GM23248 (cell line): ENCODE measurements around the gene PDK1. TPM values are rescaled to one million over a fixed set of nuclear protein-coding genes. Genes with fewer than 3 reads are reported as not detected.

Source experiments
- DNase-seq: peaks from one replicate; pipeline ENCODE4 v3.0.0-alpha.2; 2015
- H2AFZ ChIP-seq: fragments of 200-600 bp; sonication (generic); 2 replicates; pipeline ENCODE4 v1.6.1; 2016; ENCODE audit warnings: antibody characterized with exemption
- H3F3A ChIP-seq: fragments of 200-600 bp; sonication (generic); 2 replicates; pipeline ENCODE4 v1.6.1; 2016; ENCODE audit warnings: mild to moderate bottlenecking, antibody characterized with exemption, mixed run types; ENCODE audit not compliant: insufficient read depth
- H3K27ac ChIP-seq: fragments of 200-600 bp; sonication (generic); 2 replicates; pipeline ENCODE4 v1.5.1; 2016; ENCODE audit warnings: mild to moderate bottlenecking
- H3K27me3 ChIP-seq: fragments of 200-600 bp; sonication (generic); replicated peaks from 2 replicates; pipeline ENCODE4 v1.6.1; 2016; ENCODE audit warnings: mild to moderate bottlenecking; ENCODE audit not compliant: insufficient read depth
- H3K36me3 ChIP-seq: fragments of 200-600 bp; sonication (generic); 2 replicates; pipeline ENCODE4 v1.6.1; 2016; ENCODE audit warnings: low read depth, mild to moderate bottlenecking
- H3K4me1 ChIP-seq: fragments of 200-600 bp; sonication (generic); 2 replicates; pipeline ENCODE4 v1.6.1; 2016; ENCODE audit warnings: mild to moderate bottlenecking; ENCODE audit not compliant: insufficient read depth
- H3K4me2 ChIP-seq: fragments of 200-600 bp; sonication (generic); one replicate; pipeline ENCODE4 v1.6.1; 2016; ENCODE audit warnings: mild to moderate bottlenecking; ENCODE audit not compliant: unreplicated experiment
- H3K4me3 ChIP-seq: fragments of 200-600 bp; sonication (generic); 2 replicates; pipeline ENCODE4 v1.5.1; 2016; ENCODE audit warnings: mild to moderate bottlenecking
- H3K79me2 ChIP-seq: fragments of 200-600 bp; sonication (generic); 2 replicates; pipeline ENCODE4 v1.6.1; 2016; ENCODE audit warnings: mild to moderate bottlenecking; ENCODE audit not compliant: insufficient read depth
- H3K9ac ChIP-seq: fragments of 200-600 bp; sonication (generic); 2 replicates; pipeline ENCODE4 v1.6.1; 2016; ENCODE audit warnings: mild to moderate bottlenecking
- H3K9me2 ChIP-seq: fragments of 200-600 bp; sonication (generic); 2 replicates; pipeline ENCODE4 v1.6.1; 2016; ENCODE audit warnings: mixed run types, mild to moderate bottlenecking, moderate library complexity; ENCODE audit not compliant: insufficient read depth
- H3K9me3 ChIP-seq: fragments of 200-600 bp; sonication (generic); one replicate; pipeline ENCODE4 v1.6.1; 2017; ENCODE audit warnings: low read depth
- H4K20me1 ChIP-seq: fragments of 200-600 bp; sonication (generic); 2 replicates; pipeline ENCODE4 v1.6.0; 2016; ENCODE audit not compliant: insufficient read depth
- EZH2 ChIP-seq: fragments of 200-600 bp; sonication (generic); IDR thresholded peaks from 2 replicates; pipeline ENCODE4 v1.6.1; 2018; ENCODE audit warnings: antibody characterized with exemption, mild to moderate bottlenecking; ENCODE audit not compliant: insufficient read depth, poor library complexity, severe bottlenecking
- EZH2phosphoT487 ChIP-seq: fragments of 200-600 bp; sonication (generic); IDR thresholded peaks from 2 replicates; pipeline ENCODE4 v1.6.1; 2018; ENCODE audit warnings: antibody characterized with exemption, moderate library complexity, mild to moderate bottlenecking, low read depth; ENCODE audit not compliant: insufficient read depth
- WGBS, 2 experiments: methylation state at CpG; one replicate each; pipeline ENCODE4 v1.1.6; 2015 to 2017; ENCODE audit warnings: low lambda C conversion rate in 2 of 2, low coverage in 1 of 2; ENCODE audit errors: missing lambda C conversion rate in 2 of 2; 5-methylcytosine and 5-hydroxymethylcytosine counted together
- in situ Hi-C: fragments of 300-500 bp; cut with MboI; formaldehyde crosslinking; loops from 2 replicates; pipeline ENCODE4 v1.15.0; 2020
- polyA plus RNA-seq: library from polyadenylated mRNA; unstranded; fragments of >200 nt; fragmentation: Nextera tagmentation; extraction: Ambion mirVana; gene quantifications from 2 replicates; pipeline ENCODE4 v1.2.1, GENCODE V29; 2016
- total RNA-seq: library from RNA; depleted of rRNA; stranded (reverse); fragments of >200 nt; shearing (Covaris generic); gene quantifications from 2 replicates; pipeline ENCODE4 v1.2.3, GENCODE V29; 2014

Gene PDK1
- total and polyA plus RNA-seq, 2 experiments from 2014 or later = 22.7 to 53.9 TPM

DNA sequence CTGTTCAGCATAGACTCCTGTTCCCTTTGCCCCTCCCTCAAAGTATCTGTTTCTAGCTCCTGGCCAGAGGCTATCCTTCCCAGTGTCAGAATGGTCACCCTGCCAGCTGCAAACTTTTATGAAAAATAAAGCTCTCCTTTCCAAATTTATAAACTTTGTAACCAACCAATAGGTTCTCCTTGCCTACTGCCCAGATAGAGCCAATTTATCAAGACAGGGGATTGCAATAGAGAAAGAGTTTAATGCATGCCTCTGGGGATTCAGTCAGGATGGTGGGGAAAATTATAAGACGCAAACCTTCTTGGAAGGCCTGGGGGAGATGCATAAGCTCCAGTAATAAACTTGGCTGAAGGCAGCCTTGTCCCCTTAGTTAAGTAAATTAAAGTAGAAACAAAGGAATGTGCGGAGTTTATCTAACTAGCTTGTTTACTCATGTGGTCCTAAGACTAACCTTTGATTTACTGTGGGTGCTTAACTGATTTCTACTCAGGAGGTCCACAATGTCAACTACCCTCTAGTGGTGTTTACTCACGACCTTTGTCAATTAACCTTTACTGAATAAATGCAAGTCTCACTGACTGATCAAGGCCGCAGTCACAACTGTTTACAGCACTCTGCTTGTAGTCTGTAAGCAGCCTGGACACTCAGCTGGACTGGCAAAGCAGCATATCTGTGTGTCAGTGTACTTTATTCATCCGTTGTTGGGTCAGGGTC is 42.9 kb upstream of the PDK1 start:
- Histone ChIP-seq H2AFZ (no peak overlapping the region), H3K9ac (no peak overlapping the region), H3K36me3 (0 out of 2 replicates have a peak, but pooled peaks cover 7% of the 10 kb centered on the region), H4K20me1 (no peaks in the 10 kb centered on the region), H3K4me2 (no peak overlapping the region), H3K27ac (no peak overlapping the region), H3F3A (peaks cover 10% of the 10 kb centered on the region), H3K4me3 (no peak overlapping the region), H3K4me1 (peaks cover 10% of the 10 kb centered on the region; the same call in 1 of the 2 replicates), H3K9me3 (peaks cover 6% of the 10 kb centered on the region), H3K27me3 (no peaks in the 10 kb centered on the region), H3K79me2 (no peaks in the 10 kb centered on the region), H3K9me2 (no peaks in the 10 kb centered on the region)
- 78 to 85% methylated on average over 5 of the region's 5 CpGs for WGBS, 2 experiments
- in situ Hi-C loops = no loop called here
- no peak for TF ChIP-seq EZH2
- TF ChIP-seq EZH2phosphoT487 = no peak
- no peak for DNase-seq

DNA sequence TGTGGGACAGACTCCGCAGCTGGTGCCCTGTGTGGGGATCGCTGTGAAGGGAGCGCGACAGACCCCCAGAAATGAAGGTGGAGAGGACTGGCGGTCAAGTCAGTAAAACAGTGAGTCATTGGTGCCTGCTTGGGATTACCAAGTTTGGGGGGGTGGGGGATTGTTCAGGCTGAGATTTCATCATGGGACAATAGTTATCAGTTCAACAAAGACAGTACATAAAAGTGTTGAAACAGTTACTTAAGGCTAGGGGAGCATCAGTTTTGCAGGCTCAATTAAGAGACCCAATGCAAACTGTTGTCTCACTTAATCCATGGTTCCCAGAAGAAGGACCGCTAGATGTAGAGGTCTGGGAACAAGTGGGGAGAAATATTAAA is 42.4 kb upstream of the PDK1 start:
- TF ChIP-seq EZH2phosphoT487 (no peak), EZH2 (no peak)
- no peak overlapping the region for H3K4me2 ChIP-seq
- no peaks in the 10 kb centered on the region for H3K9me2 ChIP-seq
- 97 to 99% methylated on average over 6 of the region's 6 CpGs for WGBS, 2 experiments
- in situ Hi-C loops = no loop called here
- H3K79me2 ChIP-seq = no peaks in the 10 kb centered on the region
- no peaks in the 10 kb centered on the region for H3K27me3 ChIP-seq
- no peak overlapping the region for H2AFZ ChIP-seq
- H3K9ac ChIP-seq = no peak overlapping the region
- peaks cover 6% of the 10 kb centered on the region for H3K9me3 ChIP-seq
- H4K20me1 ChIP-seq = no peaks in the 10 kb centered on the region
- no peak for DNase-seq
- H3K27ac ChIP-seq = no peak overlapping the region
- H3K4me1 ChIP-seq = peaks cover 10% of the 10 kb centered on the region; the same call in 1 of the 2 replicates
- H3K36me3 ChIP-seq = 0 out of 2 replicates have a peak, but pooled peaks cover 5% of the 10 kb centered on the region
- H3K4me3 ChIP-seq = no peak overlapping the region
- H3F3A ChIP-seq = peaks cover 10% of the 10 kb centered on the region

DNA sequence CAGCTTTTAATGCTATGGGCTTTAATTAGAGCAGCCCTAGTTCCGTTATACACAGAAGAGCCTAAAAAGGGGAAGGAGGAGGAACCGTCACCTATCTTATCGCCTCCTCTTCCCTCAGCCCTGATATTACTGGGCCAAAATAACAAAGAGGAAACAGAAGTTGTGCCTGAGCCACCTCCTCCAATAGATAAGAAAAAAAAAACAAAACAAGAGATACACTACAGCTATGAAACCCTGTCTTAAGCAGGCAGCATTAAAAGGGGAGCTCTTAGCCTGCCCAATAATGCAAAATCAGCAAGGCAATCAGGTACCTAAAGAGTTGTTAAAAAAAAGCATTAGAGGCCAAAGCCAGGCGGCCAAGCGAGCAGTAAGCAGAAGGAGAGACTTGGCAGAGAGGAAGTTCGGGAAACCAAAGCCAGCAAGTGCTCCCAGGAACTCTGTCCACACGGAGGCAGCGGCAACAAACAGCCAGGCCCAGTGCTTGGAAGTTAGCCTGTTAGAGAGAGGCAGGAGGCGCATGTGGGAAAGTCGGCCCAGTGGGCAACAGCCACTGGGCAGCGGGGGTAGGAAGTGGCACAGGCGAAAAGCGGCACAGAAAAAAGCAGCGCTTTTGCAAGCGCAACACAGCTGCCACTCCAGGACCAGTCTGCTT is 41.8 kb upstream of the PDK1 start:
- Histone ChIP-seq H3K36me3 (0 out of 2 replicates have a peak, but pooled peaks cover 5% of the 10 kb centered on the region), H3K27ac (no peak overlapping the region), H3F3A (peaks cover 10% of the 10 kb centered on the region), H3K9ac (no peak overlapping the region), H3K9me3 (peaks cover 6% of the 10 kb centered on the region), H3K27me3 (no peaks in the 10 kb centered on the region), H3K9me2 (no peaks in the 10 kb centered on the region), H3K79me2 (no peaks in the 10 kb centered on the region), H3K4me2 (no peak overlapping the region), H3K4me3 (no peak overlapping the region), H2AFZ (no peak overlapping the region), H3K4me1 (peaks cover 10% of the 10 kb centered on the region; the same call in 1 of the 2 replicates), H4K20me1 (no peaks in the 10 kb centered on the region)
- no peak for DNase-seq
- TF ChIP-seq EZH2 = no peak
- TF ChIP-seq EZH2phosphoT487 = no peak
- in situ Hi-C loops = no loop called here
- 93 to 95% methylated on average over 15 of the region's 15 CpGs for WGBS, 2 experiments

DNA sequence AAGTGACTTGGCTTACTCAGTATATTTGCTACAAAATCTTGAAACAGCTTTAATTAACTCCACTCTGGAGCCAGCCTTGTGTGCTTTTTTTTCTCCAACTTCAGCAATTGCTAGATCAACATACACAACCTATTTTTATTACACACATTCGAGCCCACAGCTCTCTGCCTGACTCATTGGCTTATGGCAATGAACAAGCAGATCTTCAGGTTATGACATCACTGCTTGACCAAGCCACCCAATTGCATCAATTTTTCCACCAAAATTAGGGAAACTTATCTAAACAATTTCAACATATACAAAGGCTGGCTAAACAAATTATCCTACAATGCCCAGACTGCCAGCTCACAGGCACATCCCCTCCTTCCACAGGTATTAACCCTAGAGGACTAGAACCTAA is 39.6 kb upstream of the PDK1 start:
- Histone ChIP-seq H3K9me3 (peaks cover 4% of the 10 kb centered on the region), H3K4me3 (no peak overlapping the region), H3K36me3 (0 out of 2 replicates have a peak, but pooled peaks cover 4% of the 10 kb centered on the region), H3K27ac (peak overlapping the region; percentile 39), H2AFZ (no peak overlapping the region), H3K9me2 (no peaks in the 10 kb centered on the region), H3K4me1 (peaks cover 10% of the 10 kb centered on the region; the same call in 1 of the 2 replicates), H3K79me2 (no peaks in the 10 kb centered on the region), H3K27me3 (no peaks in the 10 kb centered on the region), H3F3A (peaks cover 10% of the 10 kb centered on the region), H4K20me1 (no peaks in the 10 kb centered on the region), H3K4me2 (no peak overlapping the region), H3K9ac (no peak overlapping the region)
- TF ChIP-seq EZH2 (no peak), EZH2phosphoT487 (no peak)
- peak; percentile 88 for DNase-seq
- 0 to 5% methylated on average over 1 of the region's 1 CpG for WGBS, 2 experiments
- in situ Hi-C loops = no loop called here
